ENCODE measurements around the gene SEMA4B. TPM values are rescaled to one million over a fixed set of nuclear protein-coding genes. Genes with fewer than 3 reads are reported as not detected.

Gene SEMA4B
- total and polyA plus RNA-seq, 9 of the 15 experiments (the other 6 are each of a cell fraction or from before 2014, with no cell fraction given): 1.3 to 33.6 (median 11.0) TPM

DNA sequence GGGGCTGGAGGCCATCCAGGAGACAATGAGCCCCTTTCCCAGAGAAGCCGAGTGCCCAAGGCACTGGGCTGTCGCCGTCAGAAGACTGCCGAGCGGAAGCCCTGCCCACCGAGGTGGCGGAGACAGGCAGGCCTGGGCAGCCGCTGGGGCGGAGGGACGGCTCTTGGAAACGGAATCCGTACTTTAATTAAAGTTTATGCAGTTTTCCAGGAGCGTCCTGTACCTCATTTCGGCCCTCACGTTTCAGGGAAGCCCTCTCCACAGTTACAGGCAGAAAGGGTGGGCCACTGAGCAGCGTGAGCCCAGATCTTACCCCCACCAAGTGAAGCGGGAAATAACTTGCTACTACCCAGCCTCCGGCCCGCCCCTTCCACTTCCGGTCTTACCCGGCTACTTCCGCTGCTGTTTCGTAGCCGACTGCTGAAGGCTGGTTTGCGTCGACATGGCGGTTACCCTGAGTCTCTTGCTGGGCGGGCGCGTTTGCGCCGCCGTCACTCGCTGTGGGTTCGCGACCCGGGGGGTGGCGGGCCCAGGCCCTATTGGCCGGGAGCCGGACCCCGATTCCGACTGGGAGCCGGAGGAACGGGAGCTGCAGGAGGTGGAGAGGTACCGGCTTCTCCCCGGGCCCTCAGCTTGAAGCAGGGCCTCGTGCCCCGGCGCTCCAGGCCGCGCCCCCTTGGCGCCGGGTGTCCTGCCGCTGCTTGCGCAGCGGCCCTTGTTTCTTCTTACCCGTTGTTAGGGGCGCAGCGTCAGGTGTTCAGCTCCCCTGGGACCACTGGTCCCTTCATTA is 64.3 kb downstream of the SEMA4B start, which contains the start of gene NGRN (continued):
- peak; percentile 67 for TF ChIP-seq ATF7 (IDR thresholded peaks at IDR 0.05)
- no peak for TF ChIP-seq ZNF584 (CRISPR knock-in tag; IDR thresholded peaks at IDR 0.05; ENCODE audit: low read depth)
- no peak for TF ChIP-seq ZNF124 (CRISPR knock-in tag; IDR thresholded peaks at IDR 0.05)
- TF ChIP-seq COPS2 (conservative IDR thresholded peaks at IDR 0.05): no peak
- TF ChIP-seq RB1 (IDR thresholded peaks at IDR 0.05; ENCODE audit: low read depth): peak; percentile 73
- no peak for TF ChIP-seq HBP1 (CRISPR knock-in tag; IDR thresholded peaks at IDR 0.05)
- TF ChIP-seq ZNF23 (CRISPR knock-in tag; IDR thresholded peaks at IDR 0.05): no peak
- TF ChIP-seq NFXL1 (CRISPR knock-in tag; IDR thresholded peaks at IDR 0.05): no peak
- peak; percentile 14; the same call in 1 of the 2 replicates for TF ChIP-seq XRCC5 (IDR thresholded peaks at IDR 0.05; ENCODE audit: low read depth, low read length)
- TF ChIP-seq RCOR1 (IDR thresholded peaks at IDR 0.05; ENCODE audit: borderline replicate concordance in 1 of 2, low read depth in 2 of 2, low read length in 2 of 2): 0 out of 4 replicates have a peak, but pooled peaks of 1 of the 2 experiments have one; percentile 3
- TF ChIP-seq, protein P1, sequence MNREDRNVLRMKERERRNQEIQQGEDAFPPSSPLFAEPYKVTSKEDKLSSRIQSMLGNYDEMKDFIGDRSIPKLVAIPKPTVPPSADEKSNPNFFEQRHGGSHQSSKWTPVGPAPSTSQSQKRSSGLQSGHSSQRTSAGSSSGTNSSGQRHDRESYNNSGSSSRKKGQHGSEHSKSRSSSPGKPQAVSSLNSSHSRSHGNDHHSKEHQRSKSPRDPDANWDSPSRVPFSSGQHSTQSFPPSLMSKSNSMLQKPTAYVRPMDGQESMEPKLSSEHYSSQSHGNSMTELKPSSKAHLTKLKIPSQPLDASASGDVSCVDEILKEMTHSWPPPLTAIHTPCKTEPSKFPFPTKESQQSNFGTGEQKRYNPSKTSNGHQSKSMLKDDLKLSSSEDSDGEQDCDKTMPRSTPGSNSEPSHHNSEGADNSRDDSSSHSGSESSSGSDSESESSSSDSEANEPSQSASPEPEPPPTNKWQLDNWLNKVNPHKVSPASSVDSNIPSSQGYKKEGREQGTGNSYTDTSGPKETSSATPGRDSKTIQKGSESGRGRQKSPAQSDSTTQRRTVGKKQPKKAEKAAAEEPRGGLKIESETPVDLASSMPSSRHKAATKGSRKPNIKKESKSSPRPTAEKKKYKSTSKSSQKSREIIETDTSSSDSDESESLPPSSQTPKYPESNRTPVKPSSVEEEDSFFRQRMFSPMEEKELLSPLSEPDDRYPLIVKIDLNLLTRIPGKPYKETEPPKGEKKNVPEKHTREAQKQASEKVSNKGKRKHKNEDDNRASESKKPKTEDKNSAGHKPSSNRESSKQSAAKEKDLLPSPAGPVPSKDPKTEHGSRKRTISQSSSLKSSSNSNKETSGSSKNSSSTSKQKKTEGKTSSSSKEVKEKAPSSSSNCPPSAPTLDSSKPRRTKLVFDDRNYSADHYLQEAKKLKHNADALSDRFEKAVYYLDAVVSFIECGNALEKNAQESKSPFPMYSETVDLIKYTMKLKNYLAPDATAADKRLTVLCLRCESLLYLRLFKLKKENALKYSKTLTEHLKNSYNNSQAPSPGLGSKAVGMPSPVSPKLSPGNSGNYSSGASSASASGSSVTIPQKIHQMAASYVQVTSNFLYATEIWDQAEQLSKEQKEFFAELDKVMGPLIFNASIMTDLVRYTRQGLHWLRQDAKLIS (CRISPR knock-in tag; IDR thresholded peaks at IDR 0.05): 0 out of 2 replicates have a peak, but pooled peaks have one; percentile 73
- TF ChIP-seq ZNF175 (CRISPR knock-in tag; IDR thresholded peaks at IDR 0.05; ENCODE audit: low read depth): peak; percentile 78
- TF ChIP-seq TAF15 (IDR thresholded peaks at IDR 0.05; ENCODE audit: low read depth, low read length): no peak
- TF ChIP-seq LARP7 (IDR thresholded peaks at IDR 0.05): no peak
- TF ChIP-seq RBFOX2 (IDR thresholded peaks at IDR 0.05; ENCODE audit: low read depth, low read length): peak; percentile 99
- no peak for TF ChIP-seq CHD4 (IDR thresholded peaks at IDR 0.05; ENCODE audit: insufficient read depth, insufficient replicate concordance, low read depth, low read length, poor library complexity, severe bottlenecking)
- no peak for TF ChIP-seq ZNF212 (CRISPR knock-in tag; IDR thresholded peaks at IDR 0.05)
- no peak for TF ChIP-seq HNRNPK (IDR thresholded peaks at IDR 0.05; ENCODE audit: low read depth, low read length, poor library complexity, severe bottlenecking)
